PC-9 (cell line): ENCODE data around the gene DNAH6. TPM values are rescaled to one million over a fixed set of nuclear protein-coding genes. Genes with fewer than 3 reads are reported as not detected.

Source experiments
- BruUV-seq: library from RNA; stranded (reverse); fragments of 400-500 nt; replicated peaks from 2 replicates; lab custom pipeline; 2021; lab: Mats Ljungman, UMichigan
- CTCF ChIA-PET: fragments of 300-600 bp; sonication (Branson Sonifier 250); formaldehyde crosslinking; loops from one replicate; lab custom pipeline; 2022; ENCODE audit warnings: antibody characterized with exemption; lab: Charles Lee
- POLR2A ChIA-PET: fragments of 300-600 bp; sonication (Branson Sonifier 250); formaldehyde crosslinking; loops from one replicate; lab custom pipeline; 2022; ENCODE audit warnings: antibody characterized with exemption; ENCODE audit not compliant: unreplicated experiment; lab: Charles Lee
- DNase-seq, 2 experiments: peaks; one replicate each; pipeline versions ENCODE4 v3.0.0 to v3.0.0-alpha.2; 2015 to 2022; ENCODE audit warnings: mixed read lengths in 1 of 2
- H2AFZ ChIP-seq: fragments of 200-600 bp; sonication (generic); 2 replicates; pipeline ENCODE4 v1.8.1; 2017; ENCODE audit warnings: antibody characterized with exemption
- H3F3A ChIP-seq: fragments of 200-600 bp; sonication (generic); 2 replicates; pipeline ENCODE4 v1.8.1; 2017; ENCODE audit warnings: antibody characterized with exemption, mild to moderate bottlenecking, low read depth; ENCODE audit not compliant: insufficient read depth
- H3K27ac ChIP-seq: fragments of 200-600 bp; sonication (generic); 2 replicates; pipeline ENCODE4 v1.6.1; 2016; ENCODE audit warnings: mixed run types
- H3K27me3 ChIP-seq: fragments of 200-600 bp; sonication (generic); 2 replicates; pipeline ENCODE4 v1.6.1; 2016; ENCODE audit warnings: low read depth, mixed run types; ENCODE audit not compliant: insufficient read depth
- H3K36me3 ChIP-seq: fragments of 200-600 bp; sonication (generic); 2 replicates; pipeline ENCODE4 v1.6.1; 2016; ENCODE audit warnings: low read depth, mixed run types
- H3K4me1 ChIP-seq: fragments of 200-600 bp; sonication (generic); replicated peaks from 2 replicates; pipeline ENCODE4 v1.6.1; 2016; ENCODE audit warnings: mixed run types; ENCODE audit not compliant: insufficient read depth
- H3K4me2 ChIP-seq: fragments of 200-600 bp; sonication (generic); 2 replicates; pipeline ENCODE4 v1.6.1; 2017; ENCODE audit warnings: mixed run types
- H3K4me3 ChIP-seq: fragments of 200-600 bp; sonication (generic); 2 replicates; pipeline ENCODE4 v1.6.1; 2016; ENCODE audit warnings: mixed run types
- H3K79me2 ChIP-seq: fragments of 200-600 bp; sonication (generic); 2 replicates; pipeline ENCODE4 v1.6.1; 2017; ENCODE audit warnings: low read depth, mixed run types
- H3K9me2 ChIP-seq: fragments of 200-600 bp; sonication (generic); 2 replicates; pipeline ENCODE4 v1.8.1; 2017; ENCODE audit warnings: mild to moderate bottlenecking; ENCODE audit not compliant: insufficient read depth
- H3K9me3 ChIP-seq: fragments of 200-600 bp; sonication (generic); 2 replicates; pipeline ENCODE4 v1.8.1; 2016; ENCODE audit warnings: low read depth; ENCODE audit not compliant: insufficient read depth
- H4K20me1 ChIP-seq: fragments of 200-600 bp; sonication (generic); 2 replicates; pipeline ENCODE4 v1.8.1; 2017; ENCODE audit not compliant: insufficient read depth
- CTCF ChIP-seq: fragments of 200-600 bp; sonication (generic); conservative IDR thresholded peaks from 2 replicates; pipeline ENCODE4 v1.6.1; 2017; ENCODE audit warnings: mixed run types, antibody characterized with exemption, mild to moderate bottlenecking, moderate library complexity
- EZH2 ChIP-seq: fragments of 200-600 bp; sonication (generic); IDR thresholded peaks from 2 replicates; pipeline ENCODE4 v1.8.0; 2017; ENCODE audit warnings: antibody characterized with exemption, low read depth
- intact Hi-C: fragments of 100-400 bp; cut with micrococcal nuclease; formaldehyde crosslinking; loops from one replicate; pipeline ENCODE4 v1.10.0; 2022; ENCODE audit not compliant: unreplicated experiment
- total RNA-seq: library from RNA; stranded (reverse); gene quantifications from 2 replicates; pipeline ENCODE4 v1.2.3, GENCODE V29; 2021

Gene DNAH6
- total RNA-seq, 1 experiment from 2014 or later, result not detected

- Histone ChIP-seq H3K4me3 (no peak overlapping the region), H3F3A (no peaks in the 10 kb centered on the region), H3K79me2 (no peaks in the 10 kb centered on the region), H2AFZ (no peak overlapping the region), H3K4me2 (no peak overlapping the region), H4K20me1 (no peaks in the 10 kb centered on the region), H3K9me2 (no peaks in the 10 kb centered on the region), H3K27ac (no peak overlapping the region), H3K9me3 (no peaks in the 10 kb centered on the region), H3K36me3 (no peaks in the 10 kb centered on the region), H3K4me1 (no peaks in the 10 kb centered on the region), H3K27me3 (peaks cover 32% of the 10 kb centered on the region)
- no peak for DNase-seq
- TF ChIP-seq EZH2 (no peak), CTCF (no peak)
- ChIA-PET CTCF (no interaction called here), POLR2A (no interaction called here)
- no TSS peak for BruUV-seq
- intact Hi-C loops, result no loop called here
Measured at GRCh38 chr2:84705858-84706257, 189.6 kb downstream of the DNAH6 start.

- Histone ChIP-seq H3F3A (no peaks in the 10 kb centered on the region), H3K4me2 (no peak overlapping the region), H3K36me3 (no peaks in the 10 kb centered on the region), H3K27ac (no peak overlapping the region), H3K79me2 (no peaks in the 10 kb centered on the region), H3K4me3 (no peak overlapping the region), H4K20me1 (no peaks in the 10 kb centered on the region), H2AFZ (no peak overlapping the region), H3K9me2 (no peaks in the 10 kb centered on the region), H3K27me3 (peaks cover 29% of the 10 kb centered on the region), H3K9me3 (no peaks in the 10 kb centered on the region), H3K4me1 (no peaks in the 10 kb centered on the region)
- no TSS peak for BruUV-seq
- DNase-seq, result no peak
- POLR2A ChIA-PET, result no interaction called here
- intact Hi-C loops, result no loop called here
- TF ChIP-seq CTCF, result no peak
- CTCF ChIA-PET, result no interaction called here
Measured at GRCh38 chr2:84708442-84708841, 192.1 kb downstream of the DNAH6 start.

GRCh38 chr2:84711651-84712050, 195.4 kb downstream of the DNAH6 start:
- Histone ChIP-seq H3K9me3 (no peaks in the 10 kb centered on the region), H3K4me1 (no peaks in the 10 kb centered on the region), H3K27ac (no peak overlapping the region), H3K27me3 (peaks cover 29% of the 10 kb centered on the region), H3K4me2 (no peak overlapping the region), H3K9me2 (no peaks in the 10 kb centered on the region), H2AFZ (no peak overlapping the region), H3K36me3 (no peaks in the 10 kb centered on the region), H3K4me3 (no peak overlapping the region), H4K20me1 (no peaks in the 10 kb centered on the region), H3K79me2 (no peaks in the 10 kb centered on the region), H3F3A (no peaks in the 10 kb centered on the region)
- no peak for DNase-seq
- POLR2A ChIA-PET, result no interaction called here
- BruUV-seq, result no TSS peak
- TF ChIP-seq CTCF (no peak), EZH2 (no peak)
- intact Hi-C loops, result no loop called here
- CTCF ChIA-PET, result no interaction called here
